Suppressor macrophage (primary cell): Measurements from ENCODE around the gene SENP7.
"Not testable (repeated sequence)": the region's sequence is repeated elsewhere in the genome, so short reads cannot be mapped to it uniquely, and the experiment has no call there.

Source experiments
- DNase-seq, 4 experiments: peaks; one replicate each; pipeline ENCODE4 v3.0.0-alpha.2; 2020 to 2022

The SENP7 gene

GRCh38 chr3:101319531-101319930 is 193.5 kb downstream of the SENP7 start:
- DNase-seq: no peak

- no peak for DNase-seq
Measured at GRCh38 chr3:101312545-101312944, 200.5 kb downstream of the SENP7 start.

GRCh38 chr3:101311676-101312075 is 201.3 kb downstream of the SENP7 start:
- no peak for DNase-seq

GRCh38 chr3:101310978-101311375 is 202.0 kb downstream of the SENP7 start:
- DNase-seq: no peak

GRCh38 chr3:101308147-101308772 is 204.8 kb downstream of the SENP7 start:
- not testable (repeated sequence) for DNase-seq

- DNase-seq: no peak
Measured at GRCh38 chr3:101303836-101304235, 209.2 kb downstream of the SENP7 start.

GRCh38 chr3:101303089-101303731 is 209.8 kb downstream of the SENP7 start:
- DNase-seq: no peak

- no peak for DNase-seq
Measured at GRCh38 chr3:101300073-101300472, 212.9 kb downstream of the SENP7 start.

- DNase-seq: no peak
Measured at GRCh38 chr3:101292027-101292426, 221.0 kb downstream of the SENP7 start.

- no peak for DNase-seq
Measured at GRCh38 chr3:101288294-101288693, 224.7 kb downstream of the SENP7 start.

- no peak for DNase-seq
Measured at GRCh38 chr3:101284757-101285156, 228.3 kb downstream of the SENP7 start.

GRCh38 chr3:101281521-101282030 is 231.4 kb downstream of the SENP7 start:
- DNase-seq: no peak

- DNase-seq: no peak
Measured at GRCh38 chr3:101279765-101280385, 233.1 kb downstream of the SENP7 start.

GRCh38 chr3:101279162-101279561 is 233.8 kb downstream of the SENP7 start:
- no peak for DNase-seq

GRCh38 chr3:101278727-101279126 is 234.3 kb downstream of the SENP7 start:
- DNase-seq: no peak
